ENCODE measurements around the gene RSPH1. TPM values are rescaled to one million over a fixed set of nuclear protein-coding genes. Genes with fewer than 3 reads are reported as not detected.

RSPH1 gene
- total RNA-seq, 1 donor from 2014 or later: 0.42 TPM

DNA sequence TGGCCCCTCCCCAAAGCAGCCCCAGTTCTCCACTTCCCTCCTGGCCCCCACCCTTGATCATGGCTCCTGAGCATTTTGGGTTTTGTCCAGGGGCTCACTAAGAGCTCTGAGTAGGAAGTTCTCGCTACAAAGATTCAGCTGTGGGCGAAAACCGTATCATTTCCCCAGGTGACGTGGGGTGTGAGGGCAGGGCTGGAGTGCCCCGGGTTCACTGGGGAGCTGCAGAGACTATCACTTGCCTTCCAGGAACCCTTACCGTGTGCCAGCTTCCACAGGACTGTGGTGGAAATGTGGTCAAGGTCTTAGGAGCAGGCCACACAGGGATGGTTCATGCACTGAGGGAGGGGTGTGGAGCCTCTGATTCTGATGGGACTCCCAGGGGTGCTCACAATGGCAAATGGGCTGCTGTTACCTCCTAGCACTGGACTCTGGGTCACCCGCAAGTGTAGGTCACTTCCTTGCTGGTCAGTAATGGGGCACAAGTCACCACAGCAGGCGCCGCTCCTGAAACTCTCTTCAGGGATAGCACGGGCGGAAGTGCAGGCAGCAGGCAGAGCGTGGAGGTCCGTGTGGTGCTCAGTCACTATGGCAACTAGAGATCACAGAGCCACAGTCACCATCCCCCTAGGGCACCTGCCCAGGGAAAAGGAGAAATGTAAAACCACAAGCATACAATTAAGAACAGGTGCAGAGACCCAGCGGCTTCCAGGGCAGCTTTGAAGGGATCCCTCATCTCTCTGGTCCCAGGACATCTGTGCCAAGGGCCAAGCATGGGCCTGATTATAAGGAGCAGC, 35.4 kb downstream of the RSPH1 start:
- no peak for DNase-seq
- peaks cover 6% of the 10 kb centered on the region for H3K9me3 Mint-ChIP-seq (ENCODE audit: unreplicated experiment)
- H3K4me3 Mint-ChIP-seq (ENCODE audit: unreplicated experiment): no peak overlapping the region
- TF ChIP-seq, protein P1, sequence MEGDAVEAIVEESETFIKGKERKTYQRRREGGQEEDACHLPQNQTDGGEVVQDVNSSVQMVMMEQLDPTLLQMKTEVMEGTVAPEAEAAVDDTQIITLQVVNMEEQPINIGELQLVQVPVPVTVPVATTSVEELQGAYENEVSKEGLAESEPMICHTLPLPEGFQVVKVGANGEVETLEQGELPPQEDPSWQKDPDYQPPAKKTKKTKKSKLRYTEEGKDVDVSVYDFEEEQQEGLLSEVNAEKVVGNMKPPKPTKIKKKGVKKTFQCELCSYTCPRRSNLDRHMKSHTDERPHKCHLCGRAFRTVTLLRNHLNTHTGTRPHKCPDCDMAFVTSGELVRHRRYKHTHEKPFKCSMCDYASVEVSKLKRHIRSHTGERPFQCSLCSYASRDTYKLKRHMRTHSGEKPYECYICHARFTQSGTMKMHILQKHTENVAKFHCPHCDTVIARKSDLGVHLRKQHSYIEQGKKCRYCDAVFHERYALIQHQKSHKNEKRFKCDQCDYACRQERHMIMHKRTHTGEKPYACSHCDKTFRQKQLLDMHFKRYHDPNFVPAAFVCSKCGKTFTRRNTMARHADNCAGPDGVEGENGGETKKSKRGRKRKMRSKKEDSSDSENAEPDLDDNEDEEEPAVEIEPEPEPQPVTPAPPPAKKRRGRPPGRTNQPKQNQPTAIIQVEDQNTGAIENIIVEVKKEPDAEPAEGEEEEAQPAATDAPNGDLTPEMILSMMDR (IDR thresholded peaks at IDR 0.05; ENCODE audit: partially characterized antibody, unreplicated experiment): no peak
- peaks cover 2% of the 10 kb centered on the region for H3K27me3 Mint-ChIP-seq (ENCODE audit: unreplicated experiment)
- H3K36me3 Mint-ChIP-seq (ENCODE audit: unreplicated experiment): no peaks in the 10 kb centered on the region
- H3K4me1 Mint-ChIP-seq (ENCODE audit: low read depth, unreplicated experiment): peaks cover 9% of the 10 kb centered on the region
- no peak overlapping the region for H3K27ac Mint-ChIP-seq (ENCODE audit: unreplicated experiment)

DNA sequence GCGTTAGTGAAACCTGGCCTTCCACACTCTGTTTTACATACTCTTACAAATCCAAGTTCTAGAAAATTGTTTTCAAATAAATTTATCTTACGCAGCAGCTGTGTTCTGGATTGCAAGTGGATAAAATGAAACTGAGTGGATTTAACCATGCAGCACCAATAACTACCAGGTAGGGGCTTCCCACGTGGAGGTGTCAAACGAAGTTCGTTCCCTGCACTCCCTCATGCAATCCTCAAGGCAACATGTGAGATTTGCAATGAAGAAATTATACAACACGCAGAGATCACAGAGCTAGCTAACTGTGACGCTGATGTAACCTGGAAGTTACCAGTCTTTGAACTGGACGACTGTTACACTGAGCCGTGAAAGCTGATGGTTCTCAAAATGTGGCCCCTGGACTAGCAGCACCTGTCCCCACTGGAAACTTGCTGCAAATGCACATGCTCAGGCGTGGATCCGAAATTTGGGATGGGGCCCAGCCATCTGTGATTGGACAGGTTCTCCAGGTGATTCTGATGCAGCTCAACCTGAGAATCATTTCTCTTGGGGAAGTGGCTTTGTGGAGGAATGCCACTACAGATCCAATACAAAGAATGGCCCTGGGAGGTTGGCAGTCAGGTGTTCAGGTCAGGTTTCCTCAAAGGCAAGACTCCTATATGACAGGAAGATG, 36.3 kb downstream of the RSPH1 start:
- no peak for DNase-seq
- Mint-ChIP-seq H3K4me3 (ENCODE audit: unreplicated experiment) (no peak overlapping the region), H3K9me3 (ENCODE audit: unreplicated experiment) (peaks cover 6% of the 10 kb centered on the region), H3K4me1 (ENCODE audit: low read depth, unreplicated experiment) (peaks cover 14% of the 10 kb centered on the region), H3K27ac (ENCODE audit: unreplicated experiment) (no peak overlapping the region), H3K27me3 (ENCODE audit: unreplicated experiment) (peaks cover 2% of the 10 kb centered on the region), H3K36me3 (ENCODE audit: unreplicated experiment) (no peaks in the 10 kb centered on the region)
- TF ChIP-seq, protein P1 (IDR thresholded peaks at IDR 0.05; ENCODE audit: partially characterized antibody, unreplicated experiment): no peak

DNA sequence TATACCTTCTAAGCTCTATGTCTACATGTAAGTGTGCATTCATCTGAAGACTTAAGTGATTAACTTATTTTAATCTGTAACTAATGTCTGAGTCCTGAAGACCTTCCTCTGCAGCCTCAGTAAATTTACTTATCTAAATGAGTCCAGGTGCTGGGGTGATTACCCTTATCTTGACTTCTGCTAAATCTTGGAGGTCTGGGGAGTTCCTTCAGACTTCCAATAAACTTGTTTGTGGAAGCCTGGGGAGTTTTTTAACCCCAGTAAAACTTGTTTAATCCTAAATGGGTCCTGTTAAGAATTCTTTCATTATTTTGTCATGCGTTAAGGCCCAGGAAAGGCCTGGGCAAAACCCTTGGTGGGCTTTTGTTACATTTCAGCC, 37.0 kb downstream of the RSPH1 start:
- no peaks in the 10 kb centered on the region for H3K36me3 Mint-ChIP-seq (ENCODE audit: unreplicated experiment)

DNA sequence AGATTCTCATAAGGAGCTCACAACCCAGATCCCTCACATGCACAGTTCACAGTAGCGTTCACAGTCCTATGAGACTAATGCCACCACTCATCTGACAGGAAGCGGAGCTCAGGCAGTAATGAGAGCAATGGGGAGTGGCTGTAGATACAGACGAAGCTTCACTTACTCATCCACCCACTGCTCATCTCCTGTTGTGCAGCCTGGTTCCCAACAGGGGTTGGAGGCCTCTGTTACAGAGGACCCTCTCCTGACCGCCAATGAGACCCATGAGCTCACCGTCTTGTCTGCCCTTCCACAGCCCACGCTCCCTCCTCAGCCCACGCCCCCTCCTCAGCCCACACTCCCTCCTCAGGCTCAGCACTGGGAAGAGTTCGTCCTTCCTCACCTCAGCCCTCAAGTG, 39.6 kb downstream of the RSPH1 start:
- Mint-ChIP-seq H3K27me3 (ENCODE audit: unreplicated experiment) (peaks cover 10% of the 10 kb centered on the region), H3K4me3 (ENCODE audit: unreplicated experiment) (no peak overlapping the region), H3K36me3 (ENCODE audit: unreplicated experiment) (no peaks in the 10 kb centered on the region), H3K4me1 (ENCODE audit: low read depth, unreplicated experiment) (peaks cover 33% of the 10 kb centered on the region), H3K9me3 (ENCODE audit: unreplicated experiment) (peaks cover 9% of the 10 kb centered on the region), H3K27ac (ENCODE audit: unreplicated experiment) (no peak overlapping the region)
- DNase-seq: no peak
- TF ChIP-seq, protein P1 (IDR thresholded peaks at IDR 0.05; ENCODE audit: partially characterized antibody, unreplicated experiment): no peak

More for the DNA sequence above, 37.0 kb downstream of the RSPH1 start:
- no peak overlapping the region for H3K4me3 Mint-ChIP-seq (ENCODE audit: unreplicated experiment)
- H3K4me1 Mint-ChIP-seq (ENCODE audit: low read depth, unreplicated experiment): peaks cover 20% of the 10 kb centered on the region
- no peak for DNase-seq
- peaks cover 2% of the 10 kb centered on the region for H3K27me3 Mint-ChIP-seq (ENCODE audit: unreplicated experiment)
- TF ChIP-seq, protein P1 (IDR thresholded peaks at IDR 0.05; ENCODE audit: partially characterized antibody, unreplicated experiment): no peak
- H3K27ac Mint-ChIP-seq (ENCODE audit: unreplicated experiment): no peak overlapping the region
- H3K9me3 Mint-ChIP-seq (ENCODE audit: unreplicated experiment): peaks cover 9% of the 10 kb centered on the region
